ENCODE data around the gene PLK4. TPM values are rescaled to one million over a fixed set of nuclear protein-coding genes. Genes with fewer than 3 reads are reported as not detected.
A peak's percentile ranks its signal among the peaks of the same experiment; 100 is the strongest.

PLK4 gene
- total and polyA plus RNA-seq, 12 donors: 0.22 to 3.7 (median 0.56) TPM

DNA sequence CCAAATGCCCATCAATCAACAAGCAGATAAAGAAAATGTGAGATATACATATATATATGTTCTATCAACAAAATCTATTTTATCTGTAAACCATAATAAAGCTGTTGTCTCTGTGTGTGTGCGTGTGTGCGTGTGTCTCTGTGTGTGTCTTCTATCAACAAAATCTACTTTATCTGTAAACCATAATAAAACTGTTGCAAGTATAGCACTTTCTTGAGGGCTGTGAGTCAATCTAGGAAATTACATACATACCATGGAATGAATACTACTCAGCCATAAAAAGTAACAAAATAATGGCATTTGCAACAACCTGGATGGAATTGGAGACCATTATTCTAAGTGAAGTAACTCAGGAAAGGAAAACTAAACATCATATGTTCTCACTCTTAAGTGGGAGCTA, 12.5 kb upstream of the PLK4 start:
- H3K4me3 ChIP-seq: no peak overlapping the region
- no peaks in the 10 kb centered on the region for H3K9me3 ChIP-seq
- TF ChIP-seq, protein P1, sequence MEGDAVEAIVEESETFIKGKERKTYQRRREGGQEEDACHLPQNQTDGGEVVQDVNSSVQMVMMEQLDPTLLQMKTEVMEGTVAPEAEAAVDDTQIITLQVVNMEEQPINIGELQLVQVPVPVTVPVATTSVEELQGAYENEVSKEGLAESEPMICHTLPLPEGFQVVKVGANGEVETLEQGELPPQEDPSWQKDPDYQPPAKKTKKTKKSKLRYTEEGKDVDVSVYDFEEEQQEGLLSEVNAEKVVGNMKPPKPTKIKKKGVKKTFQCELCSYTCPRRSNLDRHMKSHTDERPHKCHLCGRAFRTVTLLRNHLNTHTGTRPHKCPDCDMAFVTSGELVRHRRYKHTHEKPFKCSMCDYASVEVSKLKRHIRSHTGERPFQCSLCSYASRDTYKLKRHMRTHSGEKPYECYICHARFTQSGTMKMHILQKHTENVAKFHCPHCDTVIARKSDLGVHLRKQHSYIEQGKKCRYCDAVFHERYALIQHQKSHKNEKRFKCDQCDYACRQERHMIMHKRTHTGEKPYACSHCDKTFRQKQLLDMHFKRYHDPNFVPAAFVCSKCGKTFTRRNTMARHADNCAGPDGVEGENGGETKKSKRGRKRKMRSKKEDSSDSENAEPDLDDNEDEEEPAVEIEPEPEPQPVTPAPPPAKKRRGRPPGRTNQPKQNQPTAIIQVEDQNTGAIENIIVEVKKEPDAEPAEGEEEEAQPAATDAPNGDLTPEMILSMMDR (IDR thresholded peaks at IDR 0.05): no peak
- intact Hi-C loops (cut with DNase I): no loop called here
- no peaks in the 10 kb centered on the region for H3K27me3 ChIP-seq
- H3K36me3 ChIP-seq: no peaks in the 10 kb centered on the region
- DNase-seq (no peak), ATAC-seq (no peak)
- 95 to 98% methylated on average over 2 of the region's 2 CpGs for WGBS, 2 donors
- peaks cover 0 to 24% (median 15%) of the 10 kb centered on the region in 9 donors for H3K4me1 ChIP-seq
- H3K27ac ChIP-seq: no peak overlapping the region

GRCh38 chr4:127870281-127870680, 10.4 kb upstream of the PLK4 start:
- Histone ChIP-seq H3K36me3 (peaks cover 0 to 3% (median 0%) of the 10 kb centered on the region in 9 donors), H3K9me3 (no peaks in the 10 kb centered on the region), H3K4me3 (no peak overlapping the region), H3K27me3 (no peaks in the 10 kb centered on the region), H3K27ac (peak overlapping the region in 7 of 10 donors; percentile 27 to 73 (median 61)), H3K4me1 (peaks cover 0 to 24% (median 15%) of the 10 kb centered on the region in 9 donors)
- TF ChIP-seq, protein P1 (IDR thresholded peaks at IDR 0.05): no peak
- DNase-seq: no peak
- peak in 1 of 8 donors; percentile 52 for ATAC-seq
- intact Hi-C loops (cut with DNase I): loop anchor here in 1 of 10 donors (10.0 kb wide), 1 partner anchor 85 kb away; the partner anchor contains the start of gene HSPA4L

DNA sequence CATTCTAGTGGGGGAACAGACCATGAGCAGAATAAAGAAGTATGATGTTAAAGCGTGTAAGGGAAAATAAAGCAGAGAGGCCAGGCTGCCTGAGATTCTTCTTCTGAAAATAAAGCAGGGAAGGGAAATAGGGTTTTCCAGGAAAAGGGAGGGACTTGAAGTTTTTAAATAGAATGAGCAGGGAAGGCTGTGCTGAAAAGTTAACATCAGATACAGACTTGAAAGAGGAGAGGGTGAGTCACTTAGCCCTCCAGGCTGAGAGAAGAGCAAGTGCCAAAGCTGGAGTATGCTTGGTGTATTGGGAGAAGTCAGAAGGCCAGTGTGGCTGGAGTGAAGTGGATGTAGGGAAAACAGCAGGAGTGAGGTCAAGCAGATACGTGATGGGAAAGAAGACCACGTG, 10.0 kb upstream of the PLK4 start:
- peak overlapping the region in 4 of 10 donors; percentile 4 to 18 (median 11) for H3K4me3 ChIP-seq
- H3K9me3 ChIP-seq: no peaks in the 10 kb centered on the region
- peak overlapping the region in 7 of 10 donors; percentile 27 to 73 (median 61) for H3K27ac ChIP-seq
- 17 to 20% methylated on average over 3 of the region's 3 CpGs for WGBS, 2 donors
- TF ChIP-seq, protein P1 (IDR thresholded peaks at IDR 0.05): no peak
- intact Hi-C loops (cut with DNase I): loop anchor here in 1 of 10 donors (10.0 kb wide), 1 partner anchor 86 kb away; the partner anchor contains the start of gene HSPA4L
- peaks cover 0 to 24% (median 15%) of the 10 kb centered on the region in 9 donors for H3K4me1 ChIP-seq
- peak in 7 of 8 donors; percentile 58 to 97 (median 91) for ATAC-seq
- DNase-seq: peak in 1 of 2 donors; percentile 39
- peaks cover 0 to 3% (median 0%) of the 10 kb centered on the region in 9 donors for H3K36me3 ChIP-seq
- no peaks in the 10 kb centered on the region for H3K27me3 ChIP-seq

- DNase-seq (no peak), ATAC-seq (no peak)
- intact Hi-C loops (cut with DNase I): loop anchor here in 1 of 10 donors (10.0 kb wide), 1 partner anchor 91 kb away; the partner anchor contains the start of gene HSPA4L
- no peak overlapping the region for H3K27ac ChIP-seq
- peaks cover 0 to 21% (median 11%) of the 10 kb centered on the region in 9 donors for H3K4me1 ChIP-seq
- H3K36me3 ChIP-seq: peaks cover 0 to 3% (median 0%) of the 10 kb centered on the region in 9 donors
- H3K9me3 ChIP-seq: no peaks in the 10 kb centered on the region
- TF ChIP-seq, protein P1 (IDR thresholded peaks at IDR 0.05): no peak
- no peak overlapping the region for H3K4me3 ChIP-seq
- no peaks in the 10 kb centered on the region for H3K27me3 ChIP-seq
Measured at GRCh38 chr4:127875791-127876190, 4.9 kb upstream of the PLK4 start.

Data from heart right ventricle (tissue), 16 donors.